GM12878 (cell line): ENCODE results near the gene SGCB. TPM values are rescaled to one million over a fixed set of nuclear protein-coding genes. Genes with fewer than 3 reads are reported as not detected.

Experiments used
- ATAC-seq: fragments of 200-7000 bp; cut with Tn5 transposase; 3 replicates; pipeline ENCODE4 v1.9.1; 2020; ENCODE audit warnings: mild to moderate bottlenecking, moderate library complexity
- BruUV-seq: library from RNA; stranded (reverse); fragments of 400-500 nt; replicated peaks from 2 replicates; lab custom pipeline; 2021; lab: Mats Ljungman, UMichigan
- CTCF ChIA-PET: fragments of 300-600 bp; sonication (Branson Sonifier 250); formaldehyde crosslinking; extraction: SDS; loops from one replicate; lab custom pipeline; 2021; ENCODE audit warnings: inconsistent platforms; lab: Yijun Ruan, JAX
- POLR2A ChIA-PET: fragments of 350-600 bp; formaldehyde crosslinking; extraction: SDS; loops from one replicate; lab custom pipeline; 2021; ENCODE audit warnings: inconsistent platforms; lab: Charles Lee
- RAD21 ChIA-PET: fragments of 300-600 bp; sonication (Branson Sonifier 250); formaldehyde crosslinking; loops from one replicate; lab custom pipeline; 2023; ENCODE audit warnings: antibody characterized with exemption; ENCODE audit not compliant: unreplicated experiment; lab: Charles Lee
- SMC1A ChIA-PET: fragments of 300-600 bp; sonication (Branson Sonifier 250); formaldehyde crosslinking; loops from one replicate; lab custom pipeline; 2023; ENCODE audit not compliant: unreplicated experiment, uncharacterized antibody; lab: Charles Lee
- DNase-seq: peaks from one replicate; pipeline ENCODE4 v3.0.0-alpha.2; 2011; ENCODE audit warnings: low read depth, low spot score
- FAIRE-seq: peaks from 3 replicates; lab custom pipeline; 2011; peaks lifted over from hg19 to GRCh38; lab: Jason Lieb, UNC
- H2AFZ ChIP-seq: 2 replicates; pipeline ENCODE4 v1.6.0; 2011; ENCODE audit warnings: low read depth, low read length, control low read depth; ENCODE audit not compliant: control insufficient read depth
- H3K27ac ChIP-seq: 2 replicates; pipeline ENCODE4 v1.5.1; 2011; ENCODE audit warnings: control low read depth; ENCODE audit not compliant: control insufficient read depth, insufficient read depth
- H3K27me3 ChIP-seq, 2 experiments: replicated peaks in 1 of 2; 2 replicates each; pipeline versions ENCODE4 v1.6.0 to v1.6.1; 2011; ENCODE audit warnings: low read length in 1 of 2; ENCODE audit not compliant: control insufficient read depth in 2 of 2, insufficient read depth in 2 of 2
- H3K36me3 ChIP-seq, 2 experiments: 2 replicates each; pipeline ENCODE4 v1.5.1; 2011; ENCODE audit warnings: low read length in 1 of 2; ENCODE audit not compliant: control insufficient read depth in 2 of 2, insufficient read depth in 2 of 2
- H3K4me1 ChIP-seq: 2 replicates; pipeline ENCODE4 v1.6.1; 2011; ENCODE audit warnings: mild to moderate bottlenecking, low read length, moderate library complexity, mixed read lengths; ENCODE audit not compliant: control insufficient read depth, insufficient read depth
- H3K4me2 ChIP-seq: 2 replicates; pipeline ENCODE4 v1.6.0; 2011; ENCODE audit warnings: control low read depth; ENCODE audit not compliant: control insufficient read depth, insufficient read depth
- H3K4me3 ChIP-seq: fragments of 200-600 bp; sonication (generic); 2 replicates; pipeline ENCODE4 v1.5.1; 2016
- H3K79me2 ChIP-seq: 2 replicates; pipeline ENCODE4 v1.6.0; 2011; ENCODE audit warnings: low read length; ENCODE audit not compliant: control insufficient read depth, insufficient read depth
- H3K9ac ChIP-seq: 2 replicates; pipeline ENCODE4 v1.8.0; 2011; ENCODE audit warnings: low read length, control low read depth, mixed read lengths; ENCODE audit not compliant: control insufficient read depth, insufficient read depth
- H3K9me3 ChIP-seq: replicated peaks from 3 replicates; pipeline ENCODE4 v1.5.1; 2011; ENCODE audit warnings: mild to moderate bottlenecking, low read length; ENCODE audit not compliant: control insufficient read depth, insufficient read depth
- H4K20me1 ChIP-seq: 2 replicates; pipeline ENCODE4 v1.6.0; 2011; ENCODE audit not compliant: control insufficient read depth, insufficient read depth
- CHD4 ChIP-seq: fragments of 200-600 bp; sonication (generic); IDR thresholded peaks from 2 replicates; pipeline ENCODE4 v1.6.1; 2016; ENCODE audit warnings: mild to moderate bottlenecking
- E2F4 ChIP-seq: IDR thresholded peaks from 2 replicates; pipeline ENCODE4 v1.6.1; 2012; ENCODE audit warnings: low read depth, low read length, improper control_type of control experiment
- EP300 ChIP-seq, 2 experiments: fragments of 150-350 bp in 1 of 2; IDR thresholded peaks; 2 replicates each; pipeline ENCODE4 v1.6.1; 2011 to 2012; ENCODE audit warnings: low read depth in 2 of 2, low read length in 2 of 2, borderline replicate concordance in 1 of 2, improper control_type of control experiment in 1 of 2, inconsistent platforms in 1 of 2; ENCODE audit not compliant: control insufficient read depth in 1 of 2
- FOXM1 ChIP-seq: IDR thresholded peaks from 2 replicates; pipeline ENCODE4 v1.6.1; 2012; ENCODE audit warnings: low read depth, mild to moderate bottlenecking, inconsistent platforms, low read length, moderate library complexity
- MEF2A ChIP-seq: IDR thresholded peaks from 2 replicates; pipeline ENCODE4 v1.6.1; 2011; ENCODE audit warnings: low read depth, mild to moderate bottlenecking, low read length, moderate library complexity; ENCODE audit not compliant: insufficient read depth
- POLR2A ChIP-seq: IDR thresholded peaks from 2 replicates; pipeline ENCODE4 v1.6.1; 2011; ENCODE audit warnings: low read depth, mild to moderate bottlenecking, low read length
- SP1 ChIP-seq: IDR thresholded peaks from one replicate; pipeline ENCODE4 v1.6.1; 2011; ENCODE audit warnings: low read depth, low read length
- SPI1 ChIP-seq: IDR thresholded peaks from 2 replicates; pipeline ENCODE4 v1.6.1; 2011; ENCODE audit warnings: low read depth, mild to moderate bottlenecking, low read length, moderate library complexity, borderline replicate concordance; ENCODE audit not compliant: insufficient read depth
- SRF ChIP-seq, 2 experiments: IDR thresholded peaks; 2 replicates each; pipeline ENCODE4 v1.6.1; 2011; ENCODE audit warnings: low read depth in 2 of 2, low read length in 2 of 2, mild to moderate bottlenecking in 1 of 2, moderate library complexity in 1 of 2
- WGBS: methylation state at CpG from one replicate; pipeline ENCODE4 v1.1.6; 2016; ENCODE audit warnings: low lambda C conversion rate; ENCODE audit not compliant: insufficient replicate concordance, insufficient coverage; ENCODE audit errors: missing lambda C conversion rate; 5-methylcytosine and 5-hydroxymethylcytosine counted together
- in situ Hi-C: fragments of 300-500 bp; cut with MboI; formaldehyde crosslinking; loops from 9 replicates; pipeline ENCODE4 v1.14.3; 2018; ENCODE audit warnings: mixed read lengths
- intact Hi-C: fragments of 100-400 bp; cut with micrococcal nuclease; formaldehyde crosslinking; loops from one replicate; pipeline ENCODE4 v1.14.2; 2022; ENCODE audit not compliant: unreplicated experiment
- polyA plus RNA-seq, 11 experiments: library from polyadenylated mRNA; depleted of rRNA in 4 of 11; unstranded in 6 of 11; stranded (reverse) in 5 of 11; fragments of >200 nt; fragmentation: Nextera tagmentation in 4 of 11; fragmentation: Illumina TruSeq in 1 of 11; extraction: Ambion mirVana in 4 of 11; extraction: Trizol in 1 of 11; gene quantifications; 1 replicate in 1 of 11; 2 replicates in 10 of 11; pipeline versions ENCODE4 v1.2.1 to v1.2.3, GENCODE V29; 2011 to 2016; ENCODE audit warnings: inconsistent platforms in 2 of 11, missing spikeins in 2 of 11, low read depth in 1 of 11
- total RNA-seq, 4 experiments: library from RNA; depleted of rRNA in 3 of 4; stranded (reverse); fragments of >200 nt in 3 of 4; fragmentation: Illumina TruSeq in 1 of 4; extraction: Trizol in 1 of 4; gene quantifications; 2 replicates each; pipeline versions ENCODE4 v1.2.1 to v1.2.3, GENCODE V29; 2013 to 2021

The SGCB gene
- total and polyA plus RNA-seq, 10 of the 15 experiments (the other 5 are each of a cell fraction or from before 2014, with no cell fraction given) = 4.7 to 13.2 (median 7.4) TPM

- no peaks in the 10 kb centered on the region for H3K27me3 ChIP-seq
- ChIA-PET RAD21 (no interaction called here), SMC1A (no interaction called here), CTCF (no interaction called here), POLR2A (no interaction called here)
- no peaks in the 10 kb centered on the region for H4K20me1 ChIP-seq
- no peak for DNase-seq
- H3K4me2 ChIP-seq = no peak overlapping the region
- H3K4me1 ChIP-seq = no peaks in the 10 kb centered on the region
- no peak overlapping the region for H3K9ac ChIP-seq
- in situ Hi-C loops (no loop called here), intact Hi-C loops (no loop called here)
- H3K9me3 ChIP-seq = no peaks in the 10 kb centered on the region
- FAIRE-seq = no peak
- ATAC-seq = no peak
- no peaks in the 10 kb centered on the region for H3K79me2 ChIP-seq
- H2AFZ ChIP-seq = no peak overlapping the region
- BruUV-seq = no TSS peak
- H3K27ac ChIP-seq = no peak overlapping the region
- TF ChIP-seq SRF (IDR thresholded peaks at IDR 0.05; ENCODE audit: low read depth in 2 of 2, low read length in 2 of 2) (no peak), SPI1 (no peak), FOXM1 (no peak), MEF2A (no peak), CHD4 (no peak), EP300 (IDR thresholded peaks at IDR 0.05; ENCODE audit: borderline replicate concordance in 1 of 2, control insufficient read depth in 1 of 2, low read depth in 2 of 2, low read length in 2 of 2) (no peak)
- H3K36me3 ChIP-seq = no peaks in the 10 kb centered on the region
- H3K4me3 ChIP-seq = no peak overlapping the region
- WGBS = 35% methylated on average over 2 of the region's 2 CpGs
Observed at GRCh38 chr4:52001616-52002015, 36.5 kb downstream of the SGCB start.

- H3K27me3 ChIP-seq = no peaks in the 10 kb centered on the region
- no peak overlapping the region for H3K4me2 ChIP-seq
- no peak for FAIRE-seq
- no peak overlapping the region for H3K27ac ChIP-seq
- H3K9me3 ChIP-seq = no peaks in the 10 kb centered on the region
- 53% methylated on average over 5 of the region's 5 CpGs for WGBS
- TF ChIP-seq SP1 = no peak
- no peak for TF ChIP-seq E2F4
- TF ChIP-seq POLR2A = no peak
- TF ChIP-seq, all 136 proteins: peak for 0
- no peak overlapping the region for H3K4me3 ChIP-seq
- no TSS peak for BruUV-seq
- ATAC-seq (no peak), DNase-seq (no peak)
- no peak overlapping the region for H2AFZ ChIP-seq
- RAD21 ChIA-PET = no interaction called here
- in situ Hi-C loops = no loop called here
- CTCF ChIA-PET = no interaction called here
- intact Hi-C loops = no loop called here
- no peak overlapping the region for H3K9ac ChIP-seq
- no peaks in the 10 kb centered on the region for H3K79me2 ChIP-seq
- H3K36me3 ChIP-seq = no peaks in the 10 kb centered on the region
- no peaks in the 10 kb centered on the region for H3K4me1 ChIP-seq
- no peaks in the 10 kb centered on the region for H4K20me1 ChIP-seq
- POLR2A ChIA-PET = no interaction called here
- SMC1A ChIA-PET = no interaction called here
Observed at GRCh38 chr4:51999250-51999649, 38.8 kb downstream of the SGCB start.
